Measurements from ENCODE around the gene ZNF618. TPM values are rescaled to one million over a fixed set of nuclear protein-coding genes. Genes with fewer than 3 reads are reported as not detected.
"Not testable (repeated sequence)": the region's sequence is repeated elsewhere in the genome, so short reads cannot be mapped to it uniquely, and the experiment has no call there.

Gene ZNF618
- total RNA-seq, 2 experiments from 2014 or later: 0.12 to 0.33 TPM

- CTCF ChIA-PET: interaction anchor here (0.6 kb wide), 2 partner anchors 11 to 201 kb away, joined by 3 read pairs; no protein-coding TSS in a partner anchor
- Mint-ChIP-seq H3K36me3 (no peaks in the 10 kb centered on the region), H3K9me3 (no peaks in the 10 kb centered on the region), H3K27me3 (no peaks in the 10 kb centered on the region), H3K27ac (no peak overlapping the region), H3K4me1 (ENCODE audit: low read depth) (no peaks in the 10 kb centered on the region), H3K4me3 (no peak overlapping the region)
- DNase-seq: peak; percentile 15
- POLR2A ChIA-PET: no interaction called here
- intact Hi-C loops (cut with micrococcal nuclease): no loop called here
Observed at GRCh38 chr9:114033397-114034103, 157.4 kb downstream of the ZNF618 start.

GRCh38 chr9:114034196-114034595 lies 158.1 kb downstream of the ZNF618 start:
- DNase-seq: no peak
- CTCF ChIA-PET: interaction anchor here (0.6 kb wide), 2 partner anchors 10 to 201 kb away, joined by 3 read pairs; no protein-coding TSS in a partner anchor

DNA sequence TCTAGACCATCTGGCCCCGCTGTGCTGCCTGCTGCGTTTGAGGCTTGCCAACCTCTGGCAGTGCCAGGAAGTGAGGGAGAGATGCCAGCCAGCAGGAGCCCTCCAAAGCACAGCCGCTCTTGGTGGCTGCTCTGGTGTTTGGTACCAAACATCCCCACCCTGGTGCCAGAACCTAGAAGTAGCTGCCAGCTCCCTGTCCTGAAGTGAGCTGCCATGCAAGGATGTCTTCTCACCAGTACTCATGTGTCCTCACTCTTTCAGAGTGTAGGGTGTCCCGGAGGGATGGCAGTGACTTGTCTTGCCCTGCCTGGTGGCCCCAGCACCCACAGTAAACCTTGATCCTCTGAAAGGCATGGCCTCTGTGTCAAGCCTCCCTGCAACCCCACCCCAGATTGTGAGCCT lies 158.6 kb downstream of the ZNF618 start:
- DNase-seq: no peak
- Mint-ChIP-seq H3K4me1 (ENCODE audit: low read depth) (no peaks in the 10 kb centered on the region), H3K36me3 (no peaks in the 10 kb centered on the region), H3K27me3 (no peaks in the 10 kb centered on the region), H3K27ac (no peak overlapping the region), H3K4me3 (no peak overlapping the region), H3K9me3 (no peaks in the 10 kb centered on the region)
- CTCF ChIA-PET: no interaction called here
- POLR2A ChIA-PET: no interaction called here
- intact Hi-C loops (cut with micrococcal nuclease): no loop called here

More at GRCh38 chr9:114034196-114034595, 158.1 kb downstream of the ZNF618 start:
- Mint-ChIP-seq H3K27ac (no peak overlapping the region), H3K4me1 (ENCODE audit: low read depth) (no peaks in the 10 kb centered on the region), H3K4me3 (no peak overlapping the region), H3K36me3 (no peaks in the 10 kb centered on the region), H3K27me3 (no peaks in the 10 kb centered on the region), H3K9me3 (no peaks in the 10 kb centered on the region)
- POLR2A ChIA-PET: no interaction called here
- intact Hi-C loops (cut with micrococcal nuclease): no loop called here

DNA sequence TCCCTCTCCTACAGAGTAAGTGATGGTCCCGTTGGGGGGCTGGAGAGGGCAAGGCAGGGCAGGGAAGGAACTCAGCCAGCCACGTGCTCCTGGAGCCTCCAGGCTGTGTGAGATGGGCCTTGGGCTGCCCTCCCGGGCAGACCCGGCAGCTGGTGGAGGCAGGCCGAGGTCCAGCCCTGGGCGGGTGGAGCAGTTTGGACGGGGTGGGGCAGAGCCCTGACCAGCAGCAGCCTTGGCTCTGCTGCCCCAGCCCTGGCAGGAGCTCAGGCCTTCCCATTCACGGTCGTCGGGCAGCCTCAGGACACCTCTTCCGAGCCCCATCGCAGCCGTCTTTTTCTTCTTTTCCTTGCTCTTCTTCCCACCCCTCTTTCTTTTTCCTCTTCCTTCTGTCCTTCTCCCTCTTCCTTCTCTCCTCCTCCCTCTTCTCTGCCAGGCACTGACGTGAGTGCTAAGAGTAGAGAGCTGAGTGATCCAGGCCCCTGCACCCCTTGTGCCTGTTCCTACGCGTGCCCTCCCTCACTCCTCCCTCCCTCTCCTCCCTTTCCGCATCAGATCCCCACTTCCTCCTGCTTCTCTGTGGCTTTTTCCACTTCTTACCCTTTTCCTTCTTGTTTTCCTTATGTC lies 159.2 kb downstream of the ZNF618 start:
- Mint-ChIP-seq H3K27ac (no peak overlapping the region), H3K27me3 (no peaks in the 10 kb centered on the region), H3K4me1 (ENCODE audit: low read depth) (no peaks in the 10 kb centered on the region), H3K4me3 (no peak overlapping the region), H3K9me3 (no peaks in the 10 kb centered on the region), H3K36me3 (no peaks in the 10 kb centered on the region)
- ChIA-PET CTCF (no interaction called here), POLR2A (no interaction called here)
- intact Hi-C loops (cut with micrococcal nuclease): no loop called here
- DNase-seq: no peak

- H3K36me3 Mint-ChIP-seq: no peaks in the 10 kb centered on the region
- ChIA-PET POLR2A (no interaction called here), CTCF (interaction anchor here (0.6 to 1.0 kb wide), 2 partner anchors 46 to 47 kb away, joined by 3 read pairs; no protein-coding TSS in a partner anchor)
- intact Hi-C loops (cut with micrococcal nuclease): no loop called here
- no peak for DNase-seq
- no peak overlapping the region for H3K4me3 Mint-ChIP-seq
- H3K9me3 Mint-ChIP-seq: no peaks in the 10 kb centered on the region
- H3K27ac Mint-ChIP-seq: no peak overlapping the region
- H3K27me3 Mint-ChIP-seq: no peaks in the 10 kb centered on the region
- H3K4me1 Mint-ChIP-seq (ENCODE audit: low read depth): no peaks in the 10 kb centered on the region
Observed at GRCh38 chr9:114035845-114036801, 160.0 kb downstream of the ZNF618 start.

GRCh38 chr9:114037249-114037648 lies 161.1 kb downstream of the ZNF618 start:
- Mint-ChIP-seq H3K27ac (no peak overlapping the region), H3K4me1 (ENCODE audit: low read depth) (no peaks in the 10 kb centered on the region), H3K9me3 (no peaks in the 10 kb centered on the region), H3K36me3 (no peaks in the 10 kb centered on the region), H3K27me3 (no peaks in the 10 kb centered on the region), H3K4me3 (no peak overlapping the region)
- intact Hi-C loops (cut with micrococcal nuclease): no loop called here
- DNase-seq: no peak
- CTCF ChIA-PET: no interaction called here
- POLR2A ChIA-PET: no interaction called here

DNA sequence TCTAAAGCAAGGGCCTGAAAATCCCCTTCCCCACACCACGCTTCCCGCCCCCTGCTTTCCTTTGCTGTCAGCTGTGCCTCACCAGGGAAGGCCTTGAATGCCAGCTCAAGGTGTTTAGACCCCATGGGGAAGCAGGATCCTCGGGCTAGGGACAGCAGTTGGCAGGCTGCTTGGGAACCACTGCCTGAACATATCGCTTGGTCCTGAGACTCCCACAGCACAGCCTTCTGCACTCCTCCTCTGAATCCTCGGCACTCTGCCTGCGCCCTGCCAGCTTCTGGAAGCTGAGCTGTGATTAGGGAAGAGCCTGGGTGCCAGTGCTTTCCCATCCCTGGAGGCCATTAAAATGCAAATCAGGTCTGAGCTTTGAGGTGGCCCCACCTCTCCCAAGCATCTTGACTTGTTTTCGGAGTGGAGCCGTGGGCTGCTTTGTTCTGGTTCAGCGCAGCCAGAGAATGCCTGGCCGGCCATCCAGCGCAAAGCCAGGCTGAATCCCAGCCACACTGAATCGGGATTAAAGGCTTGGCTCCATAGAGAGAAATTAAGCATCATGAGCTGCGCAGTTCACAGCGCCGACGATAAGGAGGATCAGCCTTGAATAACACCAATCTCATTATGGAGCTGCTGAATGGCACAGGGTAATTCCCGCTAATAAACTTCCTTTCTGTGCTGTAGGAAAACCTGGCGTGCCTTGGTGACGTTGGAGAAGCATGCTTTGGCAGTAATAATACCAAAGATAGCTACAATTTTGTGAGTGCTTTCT lies 162.0 kb downstream of the ZNF618 start:
- intact Hi-C loops (cut with micrococcal nuclease): no loop called here
- H3K4me1 Mint-ChIP-seq (ENCODE audit: low read depth): no peaks in the 10 kb centered on the region
- no peak overlapping the region for H3K27ac Mint-ChIP-seq
- H3K4me3 Mint-ChIP-seq: no peak overlapping the region
- H3K9me3 Mint-ChIP-seq: no peaks in the 10 kb centered on the region
- CTCF ChIA-PET: no interaction called here
- DNase-seq: no peak
- H3K27me3 Mint-ChIP-seq: no peaks in the 10 kb centered on the region
- POLR2A ChIA-PET: no interaction called here
- H3K36me3 Mint-ChIP-seq: no peaks in the 10 kb centered on the region

DNA sequence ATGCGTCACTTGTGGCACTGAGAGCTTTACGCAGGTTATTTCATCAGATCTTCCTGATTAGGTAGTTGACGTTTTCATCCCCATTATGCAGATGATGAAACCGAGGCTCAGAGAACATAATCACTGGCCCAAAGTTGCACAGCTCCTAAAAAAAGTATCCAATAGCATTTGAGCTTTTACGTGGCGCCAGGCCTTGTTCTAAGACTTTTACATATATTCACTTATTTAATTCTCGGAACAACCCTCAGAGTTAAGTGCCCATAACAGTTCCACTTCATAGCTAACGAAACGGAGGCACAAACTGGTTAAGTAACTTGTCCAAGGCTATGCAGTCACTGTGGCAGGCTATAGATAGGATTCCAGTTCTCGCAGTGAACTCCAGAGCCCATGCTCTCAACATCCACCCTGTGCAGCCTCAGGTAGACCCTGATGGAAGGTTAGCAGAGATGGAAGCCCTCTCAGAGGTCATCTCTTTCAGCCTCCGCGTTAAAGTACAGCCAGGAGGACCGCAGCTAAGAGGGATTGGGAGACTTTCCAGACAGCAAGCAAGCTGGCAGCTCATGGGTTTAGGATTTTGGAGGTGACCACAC lies 162.7 kb downstream of the ZNF618 start:
- Mint-ChIP-seq H3K36me3 (no peaks in the 10 kb centered on the region), H3K4me1 (ENCODE audit: low read depth) (no peaks in the 10 kb centered on the region), H3K4me3 (no peak overlapping the region), H3K9me3 (no peaks in the 10 kb centered on the region), H3K27ac (no peak overlapping the region), H3K27me3 (no peaks in the 10 kb centered on the region)
- no peak for DNase-seq
- POLR2A ChIA-PET: no interaction called here
- CTCF ChIA-PET: no interaction called here
- intact Hi-C loops (cut with micrococcal nuclease): no loop called here

- intact Hi-C loops (cut with micrococcal nuclease): no loop called here
- no peak for DNase-seq
- Mint-ChIP-seq H3K9me3 (no peaks in the 10 kb centered on the region), H3K27ac (no peak overlapping the region), H3K4me1 (ENCODE audit: low read depth) (no peaks in the 10 kb centered on the region), H3K27me3 (no peaks in the 10 kb centered on the region), H3K4me3 (no peak overlapping the region), H3K36me3 (no peaks in the 10 kb centered on the region)
- ChIA-PET POLR2A (no interaction called here), CTCF (no interaction called here)
Observed at GRCh38 chr9:114039484-114039883, 163.4 kb downstream of the ZNF618 start.

GRCh38 chr9:114043660-114044059 lies 167.6 kb downstream of the ZNF618 start:
- intact Hi-C loops (cut with micrococcal nuclease); H3K4me3 Mint-ChIP-seq; DNase-seq; POLR2A ChIA-PET; H3K36me3 Mint-ChIP-seq; H3K4me1 Mint-ChIP-seq (ENCODE audit: low read depth); H3K27ac Mint-ChIP-seq; H3K27me3 Mint-ChIP-seq; H3K9me3 Mint-ChIP-seq: not testable (repeated sequence)
- CTCF ChIA-PET: interaction anchor here (0.8 kb wide), 1 partner anchor 10 kb away, joined by 3 read pairs; no protein-coding TSS in a partner anchor

- no peak overlapping the region for H3K4me3 Mint-ChIP-seq
- ChIA-PET POLR2A (no interaction called here), CTCF (no interaction called here)
- H3K27me3 Mint-ChIP-seq: peaks cover 4% of the 10 kb centered on the region
- H3K27ac Mint-ChIP-seq: no peak overlapping the region
- no peaks in the 10 kb centered on the region for H3K4me1 Mint-ChIP-seq (ENCODE audit: low read depth)
- H3K36me3 Mint-ChIP-seq: no peaks in the 10 kb centered on the region
- intact Hi-C loops (cut with micrococcal nuclease): no loop called here
- H3K9me3 Mint-ChIP-seq: no peaks in the 10 kb centered on the region
- DNase-seq: no peak
Observed at GRCh38 chr9:114046237-114046755, 170.2 kb downstream of the ZNF618 start.

Measured in activated CD4-positive, alpha-beta memory T cell treated with anti-CD3 and anti-CD28 coated beads for 36 hours (primary cell).